Smooth muscle cell (in vitro differentiated cells): ENCODE data around the gene EPHA1. TPM values are rescaled to one million over a fixed set of nuclear protein-coding genes. Genes with fewer than 3 reads are reported as not detected.

Source experiments
- DNase-seq: peaks from one replicate; lab custom pipeline; 2025; ENCODE audit not compliant: unreplicated experiment; lab: John Stamatoyannopoulos, UW
- H2AFZ ChIP-seq: fragments of 200-600 bp; sonication (generic); 2 replicates; pipeline ENCODE4 v1.6.0; 2016; ENCODE audit warnings: antibody characterized with exemption, low read depth, mild to moderate bottlenecking
- H3F3A ChIP-seq: fragments of 200-600 bp; sonication (generic); 2 replicates; pipeline ENCODE4 v1.6.0; 2017; ENCODE audit warnings: antibody characterized with exemption, low read depth
- H3K27ac ChIP-seq: fragments of 200-600 bp; sonication (generic); 2 replicates; pipeline ENCODE4 v1.5.1; 2016; ENCODE audit warnings: low read depth, mild to moderate bottlenecking
- H3K27me3 ChIP-seq: fragments of 200-600 bp; sonication (generic); 2 replicates; pipeline ENCODE4 v1.6.1; 2016; ENCODE audit warnings: low read depth, mild to moderate bottlenecking
- H3K36me3 ChIP-seq: fragments of 200-600 bp; sonication (generic); 2 replicates; pipeline ENCODE4 v1.5.1; 2016; ENCODE audit warnings: low read depth
- H3K4me1 ChIP-seq: fragments of 200-600 bp; sonication (generic); 2 replicates; pipeline ENCODE4 v1.5.1; 2016; ENCODE audit warnings: low read depth
- H3K4me2 ChIP-seq: fragments of 200-600 bp; sonication (generic); 2 replicates; pipeline ENCODE4 v1.6.0; 2016; ENCODE audit warnings: mild to moderate bottlenecking
- H3K4me3 ChIP-seq: fragments of 200-600 bp; sonication (generic); 2 replicates; pipeline ENCODE4 v1.5.1; 2016; ENCODE audit warnings: mild to moderate bottlenecking
- H3K79me2 ChIP-seq: fragments of 200-600 bp; sonication (generic); 2 replicates; pipeline ENCODE4 v1.6.0; 2016; ENCODE audit warnings: low read depth, mild to moderate bottlenecking
- H3K9ac ChIP-seq: fragments of 200-600 bp; sonication (generic); 2 replicates; pipeline ENCODE4 v1.6.0; 2016; ENCODE audit warnings: low read depth
- H3K9me3 ChIP-seq: fragments of 200-600 bp; sonication (generic); replicated peaks from 2 replicates; pipeline ENCODE4 v1.5.1; 2016; ENCODE audit warnings: low read depth
- H4K20me1 ChIP-seq: fragments of 200-600 bp; sonication (generic); 2 replicates; pipeline ENCODE4 v1.6.0; 2016; ENCODE audit warnings: low read depth
- CTCF ChIP-seq: fragments of 200-600 bp; sonication (generic); IDR thresholded peaks from 2 replicates; pipeline ENCODE4 v1.5.1; 2017; ENCODE audit warnings: borderline replicate concordance, mild to moderate bottlenecking, antibody characterized with exemption; ENCODE audit not compliant: insufficient read depth, poor library complexity, severe bottlenecking
- WGBS: methylation state at CpG from one replicate; pipeline ENCODE4 v1.1.7; 2016; ENCODE audit warnings: low lambda C conversion rate; 5-methylcytosine and 5-hydroxymethylcytosine counted together
- polyA plus RNA-seq: library from polyadenylated mRNA; unstranded; fragments of >200 nt; fragmentation: Nextera tagmentation; extraction: Ambion mirVana; gene quantifications from 2 replicates; pipeline ENCODE4 v1.2.1, GENCODE V29; 2016
- total RNA-seq: library from RNA; depleted of rRNA; stranded (reverse); fragments of >200 nt; gene quantifications from 2 replicates; pipeline ENCODE4 v1.2.3, GENCODE V29; 2014

Gene EPHA1
- total and polyA plus RNA-seq, 2 experiments from 2014 or later, result 8.7 to 19.1 TPM

- Histone ChIP-seq H3F3A (no peaks in the 10 kb centered on the region), H3K4me3 (no peak overlapping the region), H3K27me3 (peaks cover 19% of the 10 kb centered on the region), H3K4me1 (peaks cover 13% of the 10 kb centered on the region), H3K36me3 (no peaks in the 10 kb centered on the region), H3K79me2 (no peaks in the 10 kb centered on the region), H3K4me2 (no peak overlapping the region), H3K27ac (no peak overlapping the region), H3K9me3 (no peaks in the 10 kb centered on the region), H3K9ac (no peak overlapping the region), H4K20me1 (no peaks in the 10 kb centered on the region), H2AFZ (no peak overlapping the region)
- no peak for DNase-seq
- TF ChIP-seq CTCF, result no peak
- 76% methylated on average over 5 of the region's 5 CpGs for WGBS
These were observed 60.7 kb downstream of the EPHA1 start for GRCh38 chr7:143347950-143348349.

GRCh38 chr7:143346018-143346417 lies 62.6 kb downstream of the EPHA1 start:
- no peaks in the 10 kb centered on the region for H3K79me2 ChIP-seq
- no peak overlapping the region for H2AFZ ChIP-seq
- no peaks in the 10 kb centered on the region for H3K36me3 ChIP-seq
- no peak overlapping the region for H3K4me2 ChIP-seq
- DNase-seq, result no peak
- H3K4me3 ChIP-seq, result no peak overlapping the region
- H3K27ac ChIP-seq, result no peak overlapping the region
- H3K27me3 ChIP-seq, result peaks cover 19% of the 10 kb centered on the region
- H3F3A ChIP-seq, result no peaks in the 10 kb centered on the region
- 89% methylated on average over 4 of the region's 4 CpGs for WGBS
- no peak for TF ChIP-seq CTCF
- H3K9ac ChIP-seq, result no peak overlapping the region
- H3K4me1 ChIP-seq, result peaks cover 3% of the 10 kb centered on the region
- no peaks in the 10 kb centered on the region for H4K20me1 ChIP-seq
- H3K9me3 ChIP-seq, result no peaks in the 10 kb centered on the region

GRCh38 chr7:143345428-143345900 lies 63.2 kb downstream of the EPHA1 start:
- no peaks in the 10 kb centered on the region for H3K36me3 ChIP-seq
- H3K9ac ChIP-seq, result no peak overlapping the region
- TF ChIP-seq CTCF, result peak; percentile 39
- no peaks in the 10 kb centered on the region for H3K79me2 ChIP-seq
- H3K4me2 ChIP-seq, result peak overlapping the region; percentile 84
- H3K4me3 ChIP-seq, result peak overlapping the region; percentile 43
- H2AFZ ChIP-seq, result peak overlapping the region; percentile 95
- H4K20me1 ChIP-seq, result no peaks in the 10 kb centered on the region
- no peak overlapping the region for H3K27ac ChIP-seq
- WGBS, result 3% methylated on average over 32 of the region's 35 CpGs
- H3K9me3 ChIP-seq, result no peaks in the 10 kb centered on the region
- H3K27me3 ChIP-seq, result peaks cover 19% of the 10 kb centered on the region
- no peaks in the 10 kb centered on the region for H3F3A ChIP-seq
- H3K4me1 ChIP-seq, result peaks cover 3% of the 10 kb centered on the region
- no peak for DNase-seq

- no peak for TF ChIP-seq CTCF
- H4K20me1 ChIP-seq, result no peaks in the 10 kb centered on the region
These were observed 65.1 kb downstream of the EPHA1 start for GRCh38 chr7:143343596-143343995.

More at GRCh38 chr7:143343596-143343995, 65.1 kb downstream of the EPHA1 start:
- no peak for DNase-seq
- Histone ChIP-seq H3K9me3 (no peaks in the 10 kb centered on the region), H3K27ac (no peak overlapping the region), H3K4me2 (no peak overlapping the region), H3K79me2 (no peaks in the 10 kb centered on the region), H3K9ac (no peak overlapping the region), H3K4me1 (peaks cover 3% of the 10 kb centered on the region), H3K36me3 (no peaks in the 10 kb centered on the region), H3F3A (no peaks in the 10 kb centered on the region), H3K4me3 (no peak overlapping the region), H3K27me3 (peaks cover 19% of the 10 kb centered on the region), H2AFZ (no peak overlapping the region)
- 68% methylated on average over 3 of the region's 3 CpGs for WGBS
